SKM-1 treated with dmso at 0.1 percent for 144 hours (cell line): ENCODE results near the gene HECA.

Experiments
- DNase-seq: peaks from one replicate; lab custom pipeline; 2025; ENCODE audit not compliant: unreplicated experiment; lab: John Stamatoyannopoulos, UW

HECA gene

DNA sequence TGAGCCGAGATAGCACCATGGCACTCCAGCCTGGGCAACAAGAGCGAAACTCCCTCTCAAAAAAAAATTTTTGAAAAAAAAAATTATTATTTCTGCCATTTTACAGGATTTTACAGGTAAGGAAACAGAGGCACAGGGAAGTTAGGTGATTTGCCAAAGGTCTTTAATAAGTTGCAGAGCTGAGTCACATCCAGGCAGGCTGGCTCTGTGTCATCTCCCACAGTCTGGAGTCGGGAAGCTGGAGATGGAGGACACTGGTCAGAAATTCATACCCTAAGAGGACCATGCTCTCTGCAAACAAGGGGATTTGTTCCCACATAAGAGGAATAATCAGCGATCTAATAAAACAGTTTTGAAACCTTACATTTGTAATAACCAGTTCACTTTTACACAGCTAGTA lies 24.1 kb downstream of the HECA start:
- no peak for DNase-seq

DNA sequence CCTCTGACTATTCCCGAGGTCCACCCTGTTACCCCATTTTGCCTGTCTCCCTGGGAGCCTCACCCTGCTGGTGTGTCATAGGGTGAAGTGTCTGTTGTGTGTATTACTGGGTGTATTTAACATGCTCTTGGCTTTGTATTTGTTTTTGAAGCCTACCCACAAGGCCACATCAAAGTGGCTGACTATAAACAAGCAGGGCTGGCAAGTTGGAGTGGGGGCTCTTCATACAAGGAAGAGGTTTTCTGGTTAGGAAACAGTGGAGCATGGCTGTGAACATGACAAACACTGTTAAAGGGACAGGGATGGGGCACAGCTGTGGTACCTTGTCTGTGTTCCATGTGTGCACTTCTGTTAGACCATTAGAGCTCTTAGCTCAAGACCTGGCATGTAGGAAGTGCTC lies 26.3 kb downstream of the HECA start:
- DNase-seq: no peak

DNA sequence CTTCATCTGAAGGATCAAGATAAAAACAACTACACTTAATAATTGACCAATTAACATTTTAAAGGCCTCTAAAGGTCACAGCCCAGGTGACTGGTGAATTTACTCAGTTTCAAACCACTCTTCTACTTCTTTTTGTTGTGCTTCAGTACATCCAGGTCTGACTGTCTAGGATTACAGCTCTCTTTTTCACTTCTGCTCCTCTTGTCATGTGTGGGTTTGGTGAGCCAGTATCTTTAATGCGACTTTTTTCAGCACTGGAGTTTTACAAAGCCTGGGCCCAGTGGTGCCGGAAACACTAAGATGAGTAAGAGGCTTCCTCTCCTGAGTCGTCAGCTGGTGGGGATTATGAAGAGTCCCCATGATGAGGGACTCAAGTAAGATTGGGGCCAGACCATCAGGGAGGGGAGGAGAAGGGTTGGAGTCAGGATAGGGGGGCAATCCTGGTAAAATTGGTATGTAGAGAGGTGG lies 27.0 kb downstream of the HECA start:
- no peak for DNase-seq

DNA sequence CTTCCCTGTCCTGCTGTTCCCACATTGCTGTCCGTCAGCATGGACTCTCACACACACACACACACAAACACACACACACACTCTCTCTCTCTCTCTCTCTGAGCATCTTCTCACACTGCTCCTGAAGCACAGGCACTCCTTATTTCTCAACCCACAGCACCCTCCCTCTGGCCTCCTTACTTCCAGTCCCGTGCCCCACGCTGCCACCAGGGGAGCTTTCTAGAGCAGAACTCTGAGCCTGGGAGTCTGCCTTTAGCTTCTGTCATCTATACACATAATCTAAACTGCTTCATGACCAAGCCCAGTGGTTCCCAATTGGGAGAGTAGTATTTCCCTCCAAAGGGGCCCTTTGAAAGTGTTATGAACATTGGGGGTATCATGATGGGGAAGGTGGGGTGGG lies 29.1 kb downstream of the HECA start:
- peak; percentile 7 for DNase-seq

DNA sequence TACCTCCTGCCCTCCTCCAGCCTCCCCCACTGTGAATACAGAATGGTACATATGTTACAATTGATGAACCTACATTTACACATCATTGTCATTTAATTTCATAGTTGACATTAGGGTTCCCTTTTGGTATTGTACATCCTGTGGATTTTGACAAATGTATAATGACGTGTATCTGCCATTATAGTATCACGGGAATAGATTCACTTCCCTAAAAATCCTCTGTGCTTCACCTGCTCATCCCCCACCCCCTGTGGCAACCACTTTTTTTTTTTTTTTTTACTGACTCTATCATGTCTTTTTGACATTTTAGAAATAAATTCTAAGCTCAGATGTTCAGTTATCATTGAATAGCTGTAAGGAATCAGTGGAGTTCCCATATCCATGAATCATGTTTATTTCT lies 30.4 kb downstream of the HECA start:
- DNase-seq: no peak

DNA sequence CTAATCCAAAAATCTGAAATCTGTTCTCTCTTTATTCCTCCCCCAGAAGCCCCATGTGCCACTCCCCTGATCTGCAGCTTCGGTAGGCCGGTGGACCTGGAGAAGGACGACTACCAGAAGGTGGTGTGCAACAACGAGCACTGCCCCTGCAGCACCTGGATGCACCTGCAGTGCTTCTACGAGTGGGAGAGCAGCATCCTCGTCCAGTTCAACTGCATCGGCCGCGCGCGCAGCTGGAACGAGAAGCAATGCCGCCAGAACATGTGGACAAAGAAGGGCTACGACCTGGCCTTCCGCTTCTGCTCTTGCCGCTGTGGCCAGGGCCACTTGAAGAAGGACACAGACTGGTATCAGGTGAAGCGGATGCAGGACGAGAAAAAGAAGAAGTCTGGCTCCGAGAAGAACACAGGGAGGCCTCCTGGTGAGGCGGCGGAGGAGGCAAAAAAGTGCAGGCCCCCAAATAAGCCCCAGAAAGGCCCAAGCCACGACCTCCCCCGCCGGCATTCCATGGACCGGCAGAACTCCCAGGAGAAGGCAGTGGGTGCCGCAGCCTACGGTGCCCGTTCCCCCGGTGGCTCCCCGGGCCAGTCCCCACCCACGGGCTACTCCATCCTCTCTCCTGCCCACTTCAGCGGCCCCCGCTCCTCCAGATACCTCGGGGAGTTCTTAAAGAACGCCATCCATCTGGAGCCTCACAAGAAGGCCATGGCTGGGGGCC lies 31.5 kb downstream of the HECA start:
- no peak for DNase-seq

DNA sequence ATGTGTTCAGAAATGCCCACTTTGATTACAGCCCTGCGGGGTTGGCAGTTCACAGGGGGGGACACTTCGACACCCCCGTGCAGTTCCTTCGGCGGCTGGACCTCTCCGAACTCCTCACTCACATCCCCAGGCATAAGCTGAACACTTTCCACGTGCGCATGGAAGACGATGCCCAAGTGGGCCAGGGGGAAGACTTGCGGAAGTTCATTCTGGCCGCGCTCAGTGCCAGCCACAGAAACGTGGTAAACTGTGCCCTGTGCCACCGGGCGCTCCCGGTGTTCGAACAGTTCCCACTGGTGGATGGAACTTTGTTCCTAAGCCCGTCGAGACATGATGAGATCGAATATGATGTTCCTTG lies 32.1 kb downstream of the HECA start:
- no peak for DNase-seq

DNA sequence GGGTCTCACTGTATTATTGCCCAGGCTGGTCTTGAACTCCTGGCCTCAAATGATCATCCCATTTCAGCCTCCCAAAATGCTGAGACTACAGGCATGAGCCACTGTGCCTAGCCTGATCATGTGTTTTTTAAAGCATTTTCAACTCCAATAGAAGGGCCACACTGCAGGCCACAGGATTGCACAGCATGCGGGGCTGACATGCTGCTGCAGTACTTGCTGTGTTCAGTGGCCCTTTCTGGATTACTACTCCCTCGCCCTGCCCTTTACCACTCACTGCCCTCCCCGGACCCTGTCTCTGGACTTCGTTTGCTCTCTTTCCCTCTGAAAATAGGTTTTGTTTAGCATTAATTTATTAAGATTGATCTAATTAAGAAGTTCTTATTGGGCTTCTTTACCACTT lies 37.3 kb downstream of the HECA start:
- DNase-seq: no peak

DNA sequence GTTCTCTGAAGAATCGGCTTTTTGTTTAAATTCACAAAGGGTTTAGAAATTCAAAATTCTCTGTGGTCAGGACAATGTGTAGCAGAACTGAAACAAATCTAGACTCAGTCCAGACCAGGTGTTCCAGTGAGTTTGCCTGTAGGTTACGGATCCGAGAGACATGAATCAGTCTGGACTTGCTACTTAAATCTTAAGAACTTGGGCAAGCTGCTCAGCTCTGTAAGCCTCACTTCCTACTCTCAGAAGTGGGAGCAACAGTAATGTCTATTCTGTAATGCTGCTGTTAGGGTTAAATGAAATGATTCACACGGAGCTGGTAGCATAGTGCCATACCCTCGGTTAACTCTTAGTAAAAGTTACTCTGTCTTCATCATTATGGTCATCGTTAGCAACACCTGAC lies 37.7 kb downstream of the HECA start:
- no peak for DNase-seq

DNA sequence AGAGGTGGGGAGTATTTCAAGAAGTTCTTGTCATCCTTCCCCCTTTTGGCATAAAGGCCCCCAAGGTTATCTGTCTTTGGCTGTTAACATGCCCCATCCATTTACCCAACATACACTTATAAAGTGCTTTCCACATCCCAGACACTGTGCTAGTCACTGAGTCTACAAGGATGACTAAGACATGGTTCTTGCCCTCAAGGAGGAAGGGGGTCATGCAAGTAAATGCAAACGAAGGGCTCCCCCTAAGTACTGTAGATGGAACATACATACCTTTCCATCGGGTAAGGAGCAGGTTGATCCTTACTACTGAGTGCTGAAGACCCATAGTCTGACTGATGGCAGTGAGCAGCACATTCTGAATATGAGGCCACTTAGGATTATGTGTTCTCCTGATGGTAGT lies 38.3 kb downstream of the HECA start:
- DNase-seq: no peak

DNA sequence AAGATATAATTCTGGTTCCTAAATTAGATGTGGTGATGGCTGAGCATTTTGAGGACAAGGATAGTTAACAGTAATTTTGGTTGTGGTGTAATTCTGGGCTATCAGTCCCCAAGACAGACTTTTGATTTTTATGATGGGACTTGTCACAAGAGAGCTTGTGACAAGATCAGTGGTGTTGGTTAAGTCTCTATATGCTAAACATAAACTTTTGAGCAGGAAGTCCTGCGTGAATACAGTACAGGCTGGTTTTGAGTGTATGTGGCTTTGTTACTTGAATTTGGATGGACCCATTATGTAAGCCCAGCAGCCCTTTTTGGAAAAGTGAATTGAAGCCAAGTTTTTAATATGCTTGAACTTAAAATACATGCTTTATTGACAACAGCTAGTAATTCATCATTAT lies 38.9 kb downstream of the HECA start:
- no peak for DNase-seq

DNA sequence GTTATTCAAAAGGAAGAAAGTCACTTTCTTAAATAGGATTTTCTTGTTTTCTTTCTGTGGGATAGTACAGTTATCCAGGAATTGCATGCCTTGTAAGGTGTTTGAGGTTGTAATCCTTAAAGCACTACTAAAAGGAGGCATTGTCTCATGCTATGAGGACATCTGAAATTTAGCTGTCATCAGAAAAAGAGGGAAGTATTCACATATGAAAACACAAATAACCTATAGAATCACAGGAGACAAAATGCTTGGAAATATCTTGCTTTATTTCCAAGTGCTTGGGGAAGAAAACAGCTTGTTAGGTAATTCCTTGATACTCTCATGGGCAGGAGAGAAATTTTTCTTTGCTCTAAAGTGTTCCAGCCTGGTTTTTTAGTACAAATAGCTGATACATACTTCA lies 40.1 kb downstream of the HECA start:
- DNase-seq: no peak

DNA sequence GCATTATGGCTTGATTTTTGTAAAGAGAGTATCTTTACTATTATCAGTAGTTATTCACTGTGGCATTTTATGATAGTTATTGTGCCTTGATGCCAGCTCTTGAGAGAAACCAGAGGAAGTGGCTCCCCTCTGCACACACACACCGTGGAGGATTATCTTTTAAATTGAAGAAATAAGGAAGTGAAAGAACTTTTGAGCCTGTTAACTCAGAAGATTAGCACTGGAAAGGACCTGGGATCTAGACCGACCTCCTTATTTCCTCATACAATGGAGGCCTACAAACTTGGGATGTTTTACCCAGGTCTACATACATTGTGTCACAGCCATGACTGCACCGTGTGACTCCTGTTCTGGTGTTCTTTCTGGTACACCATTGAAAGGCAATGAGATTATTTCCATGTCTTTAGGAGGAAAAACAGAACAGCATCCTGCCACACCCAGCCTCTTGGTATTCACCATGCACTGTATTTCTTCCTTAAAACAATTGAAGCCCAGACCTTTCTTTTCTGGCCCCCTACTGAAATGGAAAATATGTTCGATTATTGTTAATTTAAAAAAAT lies 40.6 kb downstream of the HECA start:
- peak; percentile 71 for DNase-seq

DNA sequence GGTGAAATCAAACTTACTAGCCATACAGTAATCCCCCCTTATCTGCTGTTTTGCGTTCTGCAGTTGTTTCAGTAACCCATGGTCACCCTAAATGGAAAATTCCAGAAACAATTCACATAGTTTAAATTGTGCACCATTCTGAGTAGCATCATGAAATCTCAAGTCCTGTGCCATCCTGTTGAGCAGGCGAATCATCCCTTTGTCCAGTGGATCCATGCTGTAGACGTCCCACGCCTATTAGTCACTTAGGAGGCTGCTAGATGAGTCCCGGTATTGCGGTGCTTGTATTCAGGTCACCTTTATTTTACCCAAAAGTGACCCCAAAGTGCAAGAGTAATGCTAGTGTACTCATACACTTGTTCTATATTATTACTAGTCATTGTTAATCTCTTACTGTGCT lies 46.4 kb downstream of the HECA start:
- DNase-seq: no peak

DNA sequence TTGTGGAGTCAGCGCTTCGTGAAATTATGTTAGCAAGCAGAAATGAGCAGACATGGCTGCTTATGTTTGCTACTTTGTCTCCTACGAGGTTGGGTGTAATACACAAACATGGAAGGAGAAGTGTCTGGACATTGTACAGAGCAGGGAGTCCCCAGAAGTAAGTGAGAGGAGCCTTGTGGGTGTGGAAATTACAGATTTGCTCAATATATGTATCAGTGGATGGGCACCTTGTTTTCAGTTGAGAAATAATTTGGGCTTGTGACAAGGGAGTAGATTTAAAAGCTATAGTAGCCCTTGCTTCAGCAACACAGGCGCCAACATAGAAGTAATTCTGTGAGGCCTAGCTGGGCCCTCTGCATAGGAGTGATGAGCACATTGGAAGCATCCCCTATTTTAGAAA lies 49.2 kb downstream of the HECA start:
- no peak for DNase-seq

DNA sequence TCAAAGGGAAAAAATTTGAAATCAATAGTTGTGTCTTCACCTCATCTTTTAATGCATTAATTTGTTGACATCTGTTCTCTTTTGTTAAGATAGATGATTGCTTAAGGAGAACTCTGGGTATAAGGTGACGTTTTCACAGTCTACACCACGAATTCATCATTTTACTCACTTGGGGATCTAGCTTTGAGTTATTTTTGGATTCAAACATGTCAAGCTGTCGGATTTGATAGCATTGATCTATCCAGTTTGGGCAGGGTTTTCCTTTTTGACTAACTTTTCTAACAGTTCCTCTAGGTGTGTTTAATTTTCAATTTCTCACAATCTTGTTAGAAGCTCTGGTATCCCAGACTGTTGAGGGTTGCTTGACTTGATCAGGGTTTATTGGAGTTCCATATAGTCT lies 49.6 kb downstream of the HECA start:
- DNase-seq: no peak

DNA sequence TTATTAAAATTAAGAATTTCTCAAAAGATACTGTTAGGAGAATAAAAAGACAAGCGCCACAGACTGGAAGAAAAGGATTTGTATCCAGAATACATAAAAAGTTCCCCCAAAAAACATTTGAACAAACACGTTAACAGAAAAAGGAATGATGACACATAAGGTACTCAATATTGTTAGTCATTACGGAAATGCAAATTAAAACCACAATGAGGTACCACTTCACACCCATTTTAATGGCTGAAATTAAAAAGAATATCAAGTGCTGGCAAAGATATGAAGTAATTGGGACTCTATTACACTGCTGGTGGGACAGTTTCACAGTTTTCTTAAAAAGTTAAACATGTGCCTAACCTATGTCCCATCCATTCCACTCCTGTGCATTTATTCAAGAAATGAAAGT lies 51.4 kb downstream of the HECA start:
- DNase-seq: no peak

DNA sequence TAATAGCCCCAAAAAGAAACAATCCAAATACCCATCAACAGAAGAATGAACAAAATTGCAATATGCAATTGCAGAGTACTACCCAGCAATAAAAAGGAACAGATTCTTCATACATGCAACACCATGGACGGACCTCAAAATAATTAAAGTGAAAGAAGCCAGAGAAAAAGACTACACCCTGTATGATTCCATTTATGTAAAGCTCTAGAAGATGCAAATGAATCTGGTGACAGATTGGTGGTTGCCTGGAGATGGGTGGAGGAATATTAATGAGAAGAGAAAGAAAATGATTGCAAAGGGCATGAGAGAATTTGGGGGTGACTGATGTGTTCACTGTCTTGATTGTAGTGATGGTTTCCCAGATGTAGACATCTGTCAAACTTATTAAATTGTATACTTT lies 51.8 kb downstream of the HECA start:
- no peak for DNase-seq

DNA sequence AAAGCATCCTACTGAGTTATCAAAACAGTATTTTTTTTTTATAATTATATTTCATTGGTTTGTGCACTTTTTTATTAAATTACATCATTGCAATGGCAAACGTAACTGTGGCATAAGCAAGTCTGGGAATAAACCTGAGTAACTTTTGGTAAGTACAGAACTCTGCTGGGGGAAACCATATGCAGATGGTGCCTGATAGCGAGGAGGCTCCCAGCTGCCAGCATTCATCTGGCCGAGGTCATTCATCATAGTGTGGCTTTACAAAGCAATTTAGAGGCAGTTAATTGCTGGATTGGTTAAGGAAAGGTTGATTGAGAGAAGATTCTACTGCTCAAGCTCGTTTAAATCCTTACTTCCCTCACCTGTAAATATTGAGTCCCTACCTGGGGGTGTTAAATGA lies 52.6 kb downstream of the HECA start:
- DNase-seq: no peak

DNA sequence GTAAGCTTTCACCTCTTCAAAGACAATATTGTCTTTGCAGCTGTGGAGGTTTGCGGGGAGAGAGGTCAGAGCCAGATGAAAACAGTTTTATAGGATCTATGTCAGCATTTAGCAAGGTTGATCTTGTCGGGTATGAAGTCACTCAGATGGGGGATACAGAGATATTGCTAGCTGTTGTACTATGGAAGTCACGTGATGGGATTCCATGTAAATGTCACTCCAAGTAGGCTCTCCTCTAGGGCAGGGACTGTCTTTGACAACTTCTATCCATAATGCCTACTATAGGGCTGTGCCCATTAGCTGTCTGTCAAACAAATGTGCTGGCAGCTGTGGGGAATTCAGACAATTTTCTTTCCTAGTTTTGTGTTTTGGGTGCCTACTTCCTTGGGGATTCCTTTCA lies 54.8 kb downstream of the HECA start:
- DNase-seq: no peak

DNA sequence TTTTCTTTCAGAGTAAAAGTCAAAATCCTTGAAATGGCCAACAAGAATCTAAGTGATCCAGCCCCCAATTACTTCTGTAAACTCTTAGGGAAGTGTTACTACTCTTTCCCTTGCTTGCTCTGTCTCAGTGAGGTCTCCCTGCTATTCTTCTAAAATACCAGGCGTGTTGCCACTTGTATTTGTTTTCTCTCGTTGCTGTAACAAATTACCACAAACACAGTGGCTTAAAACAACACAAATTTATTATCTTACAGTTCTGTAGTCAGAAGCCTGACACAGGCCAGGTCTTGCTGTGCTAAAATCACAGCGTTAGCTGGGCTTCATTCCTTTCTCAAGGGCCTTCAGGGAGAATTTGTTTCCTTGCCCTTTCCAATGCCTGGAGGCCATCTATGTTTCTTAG lies 59.9 kb downstream of the HECA start:
- no peak for DNase-seq

DNA sequence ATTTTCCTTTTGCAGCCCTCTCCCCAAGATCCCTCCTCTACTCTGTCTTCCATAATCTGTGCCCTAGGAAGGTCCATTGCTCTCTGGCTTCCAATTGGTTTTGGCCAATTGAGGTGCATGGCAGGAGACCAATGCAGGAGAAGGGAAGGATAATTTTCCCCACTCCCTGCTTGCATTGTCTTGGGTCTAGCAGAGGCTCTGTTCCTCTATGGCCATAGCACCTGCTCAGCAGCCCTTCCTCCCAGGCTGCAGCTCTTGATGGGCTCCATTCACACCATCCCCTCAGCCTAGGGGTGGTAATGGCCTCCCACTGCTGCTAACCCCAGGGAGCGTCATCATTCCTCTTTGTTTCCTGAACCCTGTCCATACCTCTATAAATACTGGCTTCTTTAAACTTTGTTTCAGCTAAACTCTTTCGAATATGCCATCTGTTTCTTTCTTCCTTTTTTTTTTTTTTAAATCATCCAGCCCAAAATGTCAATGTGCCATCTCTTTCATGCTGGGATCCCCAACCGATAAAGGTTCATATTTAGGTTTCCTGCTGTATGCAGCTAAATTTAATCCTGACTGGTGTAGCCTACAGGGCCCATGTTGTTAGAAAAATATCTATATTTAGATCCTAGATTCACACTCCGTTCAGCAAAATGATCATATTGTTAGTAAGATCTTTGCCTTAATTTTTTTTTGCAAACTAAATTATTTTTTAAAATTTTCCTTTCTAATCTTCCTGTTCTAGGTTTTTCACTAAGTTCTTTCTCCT lies 63.8 kb downstream of the HECA start:
- no peak for DNase-seq

DNA sequence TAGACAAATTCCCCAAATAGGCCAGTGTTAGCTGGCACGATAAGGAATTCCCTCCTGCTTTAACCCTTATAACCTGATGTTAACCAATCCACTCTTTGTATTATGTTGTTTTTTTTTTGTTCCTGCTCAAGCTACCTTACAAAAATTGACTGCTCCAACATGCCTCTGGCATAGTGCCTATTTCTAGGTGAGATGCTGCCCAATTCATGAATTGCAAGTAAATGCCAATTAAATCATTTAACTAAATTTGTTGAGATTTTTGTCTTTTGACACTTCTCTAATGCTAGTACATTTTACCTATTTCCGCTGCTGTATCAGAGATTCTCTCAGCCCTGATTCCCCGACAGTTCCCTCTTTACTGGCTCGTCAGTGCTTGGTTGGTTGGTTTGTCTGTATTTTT lies 66.5 kb downstream of the HECA start:
- no peak for DNase-seq
